HEK293 (cell line): ENCODE measurements around the gene KCND2.

Experiments used
- CTCF ChIA-PET: fragments of 350-600 bp; formaldehyde crosslinking; extraction: SDS; loops from one replicate; lab custom pipeline; 2021; ENCODE audit warnings: antibody characterized with exemption; lab: Yijun Ruan, JAX
- POLR2A ChIA-PET: fragments of 300-600 bp; formaldehyde crosslinking; extraction: SDS; loops from one replicate; lab custom pipeline; 2020; ENCODE audit warnings: antibody characterized with exemption, inconsistent platforms; lab: Yijun Ruan, JAX
- H3K27ac ChIP-seq: fragments of 200-500 bp; sonication (Bioruptor generic); 2 replicates; pipeline ENCODE4 v1.5.1; 2014; ENCODE audit warnings: low read depth, low read length, control low read depth, inconsistent platforms; ENCODE audit errors: extremely low read depth
- H3K36me3 ChIP-seq, 2 experiments: fragments of 200-500 bp in 1 of 2; sonication (Bioruptor generic) in 1 of 2; 1 replicate in 1 of 2; 2 replicates in 1 of 2; pipeline ENCODE4 v1.5.1; 2014 to 2017; ENCODE audit warnings: inconsistent platforms in 2 of 2, low read length in 2 of 2; ENCODE audit not compliant: control insufficient read depth in 2 of 2, insufficient read depth in 1 of 2
- H3K4me1 ChIP-seq: fragments of 200-500 bp; sonication (Bioruptor generic); 2 replicates; pipeline ENCODE4 v1.5.1; 2014; ENCODE audit warnings: mild to moderate bottlenecking, low read length, inconsistent platforms; ENCODE audit not compliant: control insufficient read depth, insufficient read depth
- H3K4me3 ChIP-seq: 2 replicates; pipeline ENCODE4 v1.5.1; 2011; ENCODE audit warnings: low read depth, mild to moderate bottlenecking, control low read depth, low read length, moderate library complexity
- H3K9me3 ChIP-seq: fragments of 200-500 bp; sonication (Bioruptor generic); 2 replicates; pipeline ENCODE4 v1.5.1; 2014; ENCODE audit warnings: low read depth, low read length, inconsistent platforms; ENCODE audit not compliant: control insufficient read depth, insufficient read depth
- ELK4 ChIP-seq: IDR thresholded peaks from 2 replicates; pipeline ENCODE4 v1.6.1; 2011; ENCODE audit warnings: mild to moderate bottlenecking, low read depth, low read length, borderline replicate concordance
- FEZF1 ChIP-seq: fragments of 450-650 bp; formaldehyde crosslinking; IDR thresholded peaks from 2 replicates; pipeline ENCODE4 v1.5.1; 2016; ENCODE audit warnings: missing biosample characterization, missing genetic modification characterization
- GLIS1 ChIP-seq: fragments of 450-650 bp; formaldehyde crosslinking; IDR thresholded peaks from 2 replicates; pipeline ENCODE4 v1.5.1; 2016; ENCODE audit warnings: missing biosample characterization, missing genetic modification characterization
- KLF9 ChIP-seq: fragments of 450-650 bp; formaldehyde crosslinking; IDR thresholded peaks from 2 replicates; pipeline ENCODE4 v1.5.1; 2016; ENCODE audit warnings: missing biosample characterization, missing genetic modification characterization, low read depth
- MEIS1 ChIP-seq: sonication (generic); formaldehyde crosslinking; IDR thresholded peaks from 2 replicates; pipeline ENCODE4 v1.8.1; 2022; ENCODE audit warnings: missing genetic modification reagents, mild to moderate bottlenecking, borderline replicate concordance
- PRDM10 ChIP-seq: fragments of 450-650 bp; formaldehyde crosslinking; IDR thresholded peaks from 2 replicates; pipeline ENCODE4 v1.5.1; 2016; ENCODE audit warnings: missing biosample characterization, missing genetic modification characterization
- SCRT2 ChIP-seq: fragments of 450-650 bp; formaldehyde crosslinking; IDR thresholded peaks from 2 replicates; pipeline ENCODE4 v1.5.1; 2016; ENCODE audit warnings: missing biosample characterization, missing genetic modification characterization
- TCF7L2 ChIP-seq: IDR thresholded peaks from 2 replicates; pipeline ENCODE4 v1.6.1; 2011; ENCODE audit warnings: low read depth, mild to moderate bottlenecking, inconsistent platforms, low read length, moderate library complexity, borderline replicate concordance
- ZBTB11 ChIP-seq: fragments of 450-650 bp; formaldehyde crosslinking; conservative IDR thresholded peaks from 2 replicates; pipeline ENCODE4 v1.5.1; 2016; ENCODE audit warnings: low read depth, missing biosample characterization, missing genetic modification characterization
- ZBTB20 ChIP-seq: fragments of 450-650 bp; formaldehyde crosslinking; IDR thresholded peaks from 2 replicates; pipeline ENCODE4 v1.5.1; 2016; ENCODE audit warnings: missing biosample characterization, missing genetic modification characterization
- ZBTB7A ChIP-seq: fragments of 450-650 bp; formaldehyde crosslinking; IDR thresholded peaks from 2 replicates; pipeline ENCODE4 v1.5.1; 2016; ENCODE audit warnings: low read depth, missing biosample characterization, missing genetic modification characterization
- ZNF155 ChIP-seq: fragments of 450-650 bp; formaldehyde crosslinking; IDR thresholded peaks from 2 replicates; pipeline ENCODE4 v1.5.1; 2016; ENCODE audit warnings: missing biosample characterization, missing genetic modification characterization
- ZNF175 ChIP-seq: fragments of 450-650 bp; formaldehyde crosslinking; IDR thresholded peaks from 2 replicates; pipeline ENCODE4 v1.5.1; 2016; ENCODE audit warnings: missing biosample characterization, missing genetic modification characterization
- ZNF426 ChIP-seq: fragments of 450-650 bp; formaldehyde crosslinking; IDR thresholded peaks from 2 replicates; pipeline ENCODE4 v1.5.1; 2017; ENCODE audit warnings: missing biosample characterization, missing genetic modification characterization, mild to moderate bottlenecking, inconsistent platforms, moderate library complexity
- ZNF518A ChIP-seq: fragments of 450-650 bp; formaldehyde crosslinking; conservative IDR thresholded peaks from 2 replicates; pipeline ENCODE4 v1.5.1; 2016; ENCODE audit warnings: low read depth, missing biosample characterization, missing genetic modification characterization
- ZNF521 ChIP-seq: fragments of 450-650 bp; formaldehyde crosslinking; IDR thresholded peaks from 2 replicates; pipeline ENCODE4 v1.5.1; 2017; ENCODE audit warnings: missing biosample characterization, mild to moderate bottlenecking, missing genetic modification characterization
- ZNF530 ChIP-seq: fragments of 450-650 bp; formaldehyde crosslinking; IDR thresholded peaks from 2 replicates; pipeline ENCODE4 v1.5.1; 2016; ENCODE audit warnings: low read depth, missing biosample characterization, missing genetic modification characterization
- ZNF600 ChIP-seq: fragments of 450-650 bp; formaldehyde crosslinking; IDR thresholded peaks from 2 replicates; pipeline ENCODE4 v1.5.1; 2016; ENCODE audit warnings: missing biosample characterization, missing genetic modification characterization
- ZNF629 ChIP-seq: fragments of 450-650 bp; formaldehyde crosslinking; IDR thresholded peaks from 2 replicates; pipeline ENCODE4 v1.5.1; 2017; ENCODE audit warnings: missing biosample characterization, missing genetic modification characterization
- ZNF791 ChIP-seq: fragments of 450-650 bp; formaldehyde crosslinking; IDR thresholded peaks from 2 replicates; pipeline ENCODE4 v1.5.1; 2016; ENCODE audit warnings: missing biosample characterization, missing genetic modification characterization

Gene KCND2

GRCh38 chr7:120760851-120761250 lies 487.9 kb downstream of the KCND2 start:
- ChIA-PET CTCF (no interaction called here), POLR2A (no interaction called here)
- Histone ChIP-seq H3K4me3 (no peak overlapping the region), H3K27ac (no peak overlapping the region), H3K36me3 (no peaks in the 10 kb centered on the region), H3K9me3 (no peaks in the 10 kb centered on the region), H3K4me1 (no peaks in the 10 kb centered on the region)
- TF ChIP-seq ZNF629 (tag by site-specific recombination) (no peak), ZNF791 (tag by site-specific recombination) (no peak), ZNF175 (tag by site-specific recombination) (no peak), TCF7L2 (no peak), ZBTB7A (tag by site-specific recombination) (no peak), GLIS1 (tag by site-specific recombination) (no peak), PRDM10 (no peak), KLF9 (tag by site-specific recombination) (no peak), ZNF426 (tag by site-specific recombination) (no peak), FEZF1 (no peak), ZNF600 (tag by site-specific recombination) (no peak), SCRT2 (tag by site-specific recombination) (no peak), ZNF155 (tag by site-specific recombination) (no peak), ZNF521 (tag by site-specific recombination) (no peak), ZBTB20 (tag by site-specific recombination) (no peak), ZBTB11 (tag by site-specific recombination) (no peak), ELK4 (no peak), MEIS1 (CRISPR knock-in tag) (no peak), ZNF530 (tag by site-specific recombination) (no peak), ZNF518A (no peak)
